AG04450 (cell line): ENCODE data around the gene OCSTAMP. TPM values are rescaled to one million over a fixed set of nuclear protein-coding genes. Genes with fewer than 3 reads are reported as not detected.

Source experiments
- CTCF ChIA-PET: fragments of 300-600, 350-600 bp; formaldehyde crosslinking; extraction: SDS; loops from one replicate; lab custom pipeline; 2022; ENCODE audit warnings: antibody characterized with exemption, inconsistent platforms; lab: Charles Lee
- POLR2A ChIA-PET: fragments of 350-600 bp; formaldehyde crosslinking; extraction: SDS; loops from one replicate; lab custom pipeline; 2021; ENCODE audit warnings: antibody characterized with exemption, inconsistent platforms; lab: Yijun Ruan, JAX
- DNase-seq: peaks from one replicate; pipeline ENCODE4 v3.0.0-alpha.2; 2011; ENCODE audit warnings: low read depth, low spot score
- H3K27ac ChIP-seq: one replicate; pipeline ENCODE4 v1.5.1; 2012; ENCODE audit warnings: low read depth, low read length, control low read depth
- H3K27me3 ChIP-seq: one replicate; pipeline ENCODE4 v1.6.0; 2012; ENCODE audit warnings: low read length; ENCODE audit not compliant: control insufficient read depth, insufficient read depth
- H3K4me3 ChIP-seq: 2 replicates; pipeline ENCODE4 v1.5.1; 2011; ENCODE audit warnings: mild to moderate bottlenecking, low read depth, low read length, control low read depth
- H3K9me3 ChIP-seq: 2 replicates; pipeline ENCODE4 v1.5.1; 2012; ENCODE audit warnings: low read length; ENCODE audit not compliant: control insufficient read depth, insufficient read depth
- polyA plus RNA-seq: library from polyadenylated mRNA; depleted of rRNA; stranded (reverse); fragments of >200 nt; gene quantifications from 2 replicates; pipeline ENCODE4 v1.2.3, GENCODE V29; 2011
- TF ChIP-seq, protein P1 (sequence below): IDR thresholded peaks from 2 replicates; pipeline ENCODE4 v1.5.1; 2011; ENCODE audit warnings: low read depth, low read length, control low read depth, inconsistent platforms

Gene OCSTAMP
- polyA plus RNA-seq, 1 experiment = not detected

DNA sequence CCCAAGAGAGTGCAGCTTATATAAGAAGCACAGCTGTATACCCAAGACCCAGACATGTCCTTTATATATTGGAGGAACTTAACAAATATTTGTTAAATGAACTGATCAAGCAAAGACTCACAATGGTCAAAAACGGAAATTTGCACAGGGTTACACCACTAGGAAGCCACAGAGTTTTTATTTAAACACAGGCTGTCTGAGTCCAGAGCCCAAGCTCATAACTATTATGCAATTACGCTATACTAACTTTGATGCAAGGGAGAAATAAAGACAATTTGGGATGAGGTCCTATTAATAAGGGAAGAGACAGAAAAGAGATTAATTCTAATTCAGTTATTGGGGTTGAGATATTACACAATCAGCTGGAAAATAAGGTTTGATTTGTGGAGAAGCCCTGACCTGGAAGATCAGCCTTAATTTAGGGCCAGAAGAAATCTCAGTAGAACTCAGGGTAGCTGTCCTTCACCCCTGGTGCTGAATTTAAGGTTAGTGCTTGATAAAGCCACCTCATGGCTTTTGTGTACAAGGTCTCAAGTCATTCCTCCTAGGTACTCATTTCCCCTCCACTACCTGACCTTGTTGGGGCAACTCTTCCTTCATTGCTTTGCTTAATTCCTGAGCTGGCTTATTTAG, 26.6 kb downstream of the OCSTAMP start:
- Histone ChIP-seq H3K27ac (no peak overlapping the region), H3K4me3 (no peak overlapping the region), H3K9me3 (no peaks in the 10 kb centered on the region), H3K27me3 (no peaks in the 10 kb centered on the region)
- CTCF ChIA-PET = interaction anchor here (1.4 to 6.6 kb wide), 2 partner anchors 12 to 158 kb away, joined by 3 to 43 read pairs; no protein-coding TSS in a partner anchor
- no peak for DNase-seq
- TF ChIP-seq, protein P1, sequence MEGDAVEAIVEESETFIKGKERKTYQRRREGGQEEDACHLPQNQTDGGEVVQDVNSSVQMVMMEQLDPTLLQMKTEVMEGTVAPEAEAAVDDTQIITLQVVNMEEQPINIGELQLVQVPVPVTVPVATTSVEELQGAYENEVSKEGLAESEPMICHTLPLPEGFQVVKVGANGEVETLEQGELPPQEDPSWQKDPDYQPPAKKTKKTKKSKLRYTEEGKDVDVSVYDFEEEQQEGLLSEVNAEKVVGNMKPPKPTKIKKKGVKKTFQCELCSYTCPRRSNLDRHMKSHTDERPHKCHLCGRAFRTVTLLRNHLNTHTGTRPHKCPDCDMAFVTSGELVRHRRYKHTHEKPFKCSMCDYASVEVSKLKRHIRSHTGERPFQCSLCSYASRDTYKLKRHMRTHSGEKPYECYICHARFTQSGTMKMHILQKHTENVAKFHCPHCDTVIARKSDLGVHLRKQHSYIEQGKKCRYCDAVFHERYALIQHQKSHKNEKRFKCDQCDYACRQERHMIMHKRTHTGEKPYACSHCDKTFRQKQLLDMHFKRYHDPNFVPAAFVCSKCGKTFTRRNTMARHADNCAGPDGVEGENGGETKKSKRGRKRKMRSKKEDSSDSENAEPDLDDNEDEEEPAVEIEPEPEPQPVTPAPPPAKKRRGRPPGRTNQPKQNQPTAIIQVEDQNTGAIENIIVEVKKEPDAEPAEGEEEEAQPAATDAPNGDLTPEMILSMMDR = no peak
- POLR2A ChIA-PET = no interaction called here

DNA sequence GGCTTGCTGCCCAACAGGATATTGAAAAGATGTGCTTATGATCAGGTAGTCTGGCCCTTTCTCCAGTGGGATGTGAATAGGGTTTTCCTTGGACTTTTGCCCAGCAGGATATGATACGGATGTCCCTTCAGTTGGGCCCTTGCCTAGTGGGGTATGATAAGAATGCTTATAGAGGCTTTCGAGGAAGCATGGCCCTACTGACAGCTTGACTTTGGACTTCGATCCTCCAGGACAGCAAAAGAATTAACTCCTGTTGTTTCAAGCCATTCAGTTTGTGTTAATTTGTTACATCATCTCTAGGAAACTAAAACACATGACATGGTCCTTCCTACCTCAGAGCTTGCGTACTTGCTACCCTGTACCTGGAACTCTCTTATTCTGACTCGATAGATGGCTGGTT, 27.3 kb downstream of the OCSTAMP start:
- Histone ChIP-seq H3K27ac (no peak overlapping the region), H3K9me3 (no peaks in the 10 kb centered on the region), H3K4me3 (no peak overlapping the region), H3K27me3 (no peaks in the 10 kb centered on the region)
- ChIA-PET CTCF (interaction anchor here (0.6 to 6.6 kb wide), 2 partner anchors 10 to 159 kb away, joined by 3 to 43 read pairs; partner anchors contain the start of gene ZNF334), POLR2A (no interaction called here)
- TF ChIP-seq, protein P1 = no peak
- DNase-seq = no peak

DNA sequence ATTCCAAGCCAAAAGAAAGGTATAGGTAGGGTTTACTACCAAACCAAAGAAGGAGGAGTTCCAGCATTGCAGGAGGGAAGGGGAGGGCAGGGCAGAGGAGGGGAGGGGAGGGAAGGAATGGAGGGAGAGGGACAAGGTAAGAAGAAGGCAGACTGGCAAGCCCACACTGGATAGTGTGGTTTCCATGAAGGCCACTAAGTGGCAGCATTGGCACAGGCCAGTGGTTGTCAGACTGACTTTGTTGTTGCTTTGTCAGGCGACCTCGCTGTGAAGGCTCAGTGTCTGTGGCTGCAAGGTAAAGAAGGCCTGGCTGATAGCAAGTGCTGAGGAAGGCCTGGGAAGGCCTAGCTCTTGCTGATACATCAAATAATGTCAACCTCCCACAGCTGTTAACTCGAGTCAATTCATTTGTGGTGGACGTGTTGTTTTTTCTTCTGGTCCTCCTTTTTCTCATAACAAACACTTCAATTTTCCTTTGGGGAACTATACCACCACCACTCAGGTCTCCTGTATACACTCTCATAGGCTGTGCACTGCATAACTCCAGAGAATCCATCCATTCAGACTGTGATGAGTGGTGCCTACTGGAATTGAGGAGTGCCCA, 29.4 kb downstream of the OCSTAMP start:
- Histone ChIP-seq H3K27me3 (no peaks in the 10 kb centered on the region), H3K9me3 (no peaks in the 10 kb centered on the region), H3K4me3 (no peak overlapping the region), H3K27ac (no peak overlapping the region)
- CTCF ChIA-PET = interaction anchor here (0.6 to 6.6 kb wide), 3 partner anchors 161 to 174 kb away, joined by 3 to 43 read pairs (median 3); no protein-coding TSS in a partner anchor
- TF ChIP-seq, protein P1 = peak; percentile 74
- DNase-seq = peak; percentile 32
- POLR2A ChIA-PET = no interaction called here

DNA sequence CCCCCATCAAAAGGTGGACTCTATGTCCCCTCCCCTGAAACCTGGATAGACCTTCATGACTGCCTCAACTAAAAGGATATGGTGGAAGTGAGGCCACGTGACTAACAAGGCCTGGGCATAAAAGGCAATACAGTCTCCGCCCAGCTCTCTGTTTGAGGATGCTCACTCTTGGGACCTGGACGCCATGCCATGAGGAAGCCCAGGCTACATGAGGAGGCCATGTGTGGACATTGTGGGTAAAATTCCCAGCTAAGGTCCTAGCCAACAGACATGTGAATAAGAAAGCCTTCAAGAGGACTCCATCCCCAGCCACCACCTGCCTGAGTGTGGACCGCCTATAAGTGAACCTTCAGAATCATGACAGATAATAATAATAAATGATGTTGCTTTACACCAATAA, 29.9 kb downstream of the OCSTAMP start:
- ChIA-PET CTCF (interaction anchor here (6.6 kb wide), 1 partner anchor 162 kb away, joined by 43 read pairs; no protein-coding TSS in a partner anchor), POLR2A (no interaction called here)
- Histone ChIP-seq H3K9me3 (no peaks in the 10 kb centered on the region), H3K4me3 (no peak overlapping the region), H3K27ac (no peak overlapping the region), H3K27me3 (no peaks in the 10 kb centered on the region)
- TF ChIP-seq, protein P1 = no peak
- DNase-seq = no peak

DNA sequence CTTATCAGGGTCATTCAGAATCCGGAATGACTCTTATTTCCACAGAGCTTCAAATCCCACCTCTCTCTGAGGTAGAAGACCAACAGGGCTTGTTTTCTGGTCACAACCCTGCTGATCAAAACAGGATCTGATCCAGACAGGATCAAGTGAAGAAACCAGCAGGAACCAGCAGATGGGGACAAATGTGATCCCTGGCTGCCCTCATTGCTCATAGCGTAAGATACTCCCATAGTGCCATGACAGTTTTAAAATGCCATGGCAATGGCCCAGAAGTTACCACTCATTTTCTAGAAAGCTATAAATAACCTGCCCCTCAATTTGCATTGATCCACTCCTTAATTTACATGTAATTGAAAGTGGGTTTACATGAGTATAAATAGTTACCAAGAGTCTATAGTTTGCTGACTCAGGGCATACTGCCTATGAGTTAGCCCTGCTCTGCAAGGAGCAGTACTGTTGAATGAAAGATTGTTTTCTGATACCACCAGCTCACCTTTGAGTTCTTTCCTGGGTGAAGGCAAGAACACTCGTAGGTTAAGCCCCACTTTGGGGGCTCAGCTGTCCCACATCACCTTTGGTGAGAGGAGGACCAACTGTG, 30.9 kb downstream of the OCSTAMP start:
- H3K27me3 ChIP-seq = no peaks in the 10 kb centered on the region
- H3K9me3 ChIP-seq = no peaks in the 10 kb centered on the region
- no peak overlapping the region for H3K4me3 ChIP-seq
- TF ChIP-seq, protein P1 = no peak
- ChIA-PET CTCF (interaction anchor here (6.6 kb wide), 1 partner anchor 162 kb away, joined by 43 read pairs; no protein-coding TSS in a partner anchor), POLR2A (no interaction called here)
- no peak for DNase-seq
- H3K27ac ChIP-seq = no peak overlapping the region
